Naive thymus-derived CD4-positive, alpha-beta T cell (primary cell): ENCODE measurements around the gene CNOT4. TPM values are rescaled to one million over a fixed set of nuclear protein-coding genes. Genes with fewer than 3 reads are reported as not detected.

Source experiments
- ATAC-seq: fragments of 150-1000 bp; cut with Tn5 transposase; 2 replicates; pipeline ENCODE4 v1.10.0; 2021; ENCODE audit warnings: mild to moderate bottlenecking, moderate library complexity
- CTCF ChIA-PET: fragments of 350-600 bp; sonication (Branson Sonifier 250); formaldehyde crosslinking; loops from one replicate; lab custom pipeline; 2021; ENCODE audit warnings: antibody characterized with exemption; lab: Charles Lee
- POLR2A ChIA-PET: fragments of 350-600 bp; sonication (Branson Sonifier 250); formaldehyde crosslinking; loops from one replicate; lab custom pipeline; 2021; ENCODE audit warnings: antibody characterized with exemption, inconsistent platforms; lab: Charles Lee
- DNase-seq, 9 donors: peaks; one replicate each; pipeline versions ENCODE4 v3.0.0 to v3.0.0-alpha.2; 2020 to 2022; ENCODE audit warnings: mixed read lengths in 1 of 9
- H3K27ac ChIP-seq: one replicate; pipeline ENCODE4 v1.7.0; 2013; ENCODE audit warnings: mild to moderate bottlenecking, low read depth, low read length, moderate library complexity
- H3K27me3 ChIP-seq, 2 donors: one replicate each; pipeline ENCODE4 v1.7.0; 2013; ENCODE audit warnings: low read length in 2 of 2, mild to moderate bottlenecking in 2 of 2, moderate library complexity in 2 of 2; ENCODE audit not compliant: control insufficient read depth in 2 of 2, insufficient read depth in 2 of 2
- H3K36me3 ChIP-seq, 3 experiments: 1 replicate in 2 of 3; 2 replicates in 1 of 3; pipeline ENCODE4 v1.7.0; 2013; ENCODE audit warnings: low read length in 3 of 3, mild to moderate bottlenecking in 3 of 3, moderate library complexity in 1 of 3; ENCODE audit not compliant: insufficient read depth in 3 of 3, control insufficient read depth in 2 of 3
- H3K4me1 ChIP-seq, 2 donors: one replicate each; pipeline ENCODE4 v1.7.0; 2013; ENCODE audit warnings: low read length in 2 of 2, mild to moderate bottlenecking in 2 of 2, moderate library complexity in 1 of 2; ENCODE audit not compliant: control insufficient read depth in 2 of 2, insufficient read depth in 2 of 2
- H3K4me3 ChIP-seq: 2 replicates; pipeline ENCODE4 v1.7.0; 2013; ENCODE audit warnings: mild to moderate bottlenecking, low read length
- H3K9me3 ChIP-seq, 3 experiments: 1 replicate in 2 of 3; 2 replicates in 1 of 3; pipeline ENCODE4 v1.7.0; 2013; ENCODE audit warnings: low read length in 3 of 3; ENCODE audit not compliant: control insufficient read depth in 2 of 3
- H3K27ac Mint-ChIP-seq, 9 donors: one replicate each; pipeline ENCODE4 v1.8.0; 2020 to 2022; ENCODE audit warnings: mixed read lengths in 9 of 9, mild to moderate bottlenecking in 8 of 9, moderate library complexity in 5 of 9, inconsistent platforms in 2 of 9
- H3K27me3 Mint-ChIP-seq, 5 donors: one replicate each; pipeline ENCODE4 v1.8.0; 2021 to 2022; ENCODE audit warnings: mixed read lengths in 5 of 5, mild to moderate bottlenecking in 1 of 5
- H3K36me3 Mint-ChIP-seq, 5 donors: one replicate each; pipeline ENCODE4 v1.8.0; 2020 to 2022; ENCODE audit warnings: mixed read lengths in 5 of 5, mild to moderate bottlenecking in 3 of 5, inconsistent platforms in 1 of 5
- H3K4me1 Mint-ChIP-seq, 7 donors: one replicate each; pipeline ENCODE4 v1.8.0; 2020 to 2022; ENCODE audit warnings: mixed read lengths in 7 of 7, mild to moderate bottlenecking in 3 of 7, inconsistent platforms in 1 of 7
- H3K4me3 Mint-ChIP-seq, 10 donors: one replicate each; pipeline ENCODE4 v1.8.0; 2020 to 2022; ENCODE audit warnings: mild to moderate bottlenecking in 10 of 10, mixed read lengths in 10 of 10, moderate library complexity in 6 of 10, inconsistent platforms in 2 of 10
- H3K9me3 Mint-ChIP-seq, 11 donors: one replicate each; pipeline ENCODE4 v1.8.0; 2020 to 2022; ENCODE audit warnings: mixed read lengths in 11 of 11, mild to moderate bottlenecking in 4 of 11, inconsistent platforms in 1 of 11, moderate library complexity in 1 of 11
- intact Hi-C, 2 donors: fragments of 100-400 bp; cut with micrococcal nuclease; formaldehyde crosslinking; loops; one replicate each; pipeline ENCODE4 v1.15.1; 2023
- polyA plus RNA-seq, 2 donors: library from polyadenylated mRNA; unstranded; fragments of 300-500 nt; fragmentation: Illumina TruSeq; gene quantifications; one replicate each; pipeline ENCODE4 v1.2.3, GENCODE V29; 2021
- total RNA-seq, 6 experiments: library from RNA in 5 of 6; stranded (reverse) in 5 of 6; gene quantifications; 1 replicate in 5 of 6; 2 replicates in 1 of 6; pipeline ENCODE4 v1.2.3 and lab custom pipeline; 2021 to 2026

Gene CNOT4
- total and polyA plus RNA-seq, 7 experiments from 2014 or later, result 15.5 to 39.4 (median 36.3) TPM

DNA sequence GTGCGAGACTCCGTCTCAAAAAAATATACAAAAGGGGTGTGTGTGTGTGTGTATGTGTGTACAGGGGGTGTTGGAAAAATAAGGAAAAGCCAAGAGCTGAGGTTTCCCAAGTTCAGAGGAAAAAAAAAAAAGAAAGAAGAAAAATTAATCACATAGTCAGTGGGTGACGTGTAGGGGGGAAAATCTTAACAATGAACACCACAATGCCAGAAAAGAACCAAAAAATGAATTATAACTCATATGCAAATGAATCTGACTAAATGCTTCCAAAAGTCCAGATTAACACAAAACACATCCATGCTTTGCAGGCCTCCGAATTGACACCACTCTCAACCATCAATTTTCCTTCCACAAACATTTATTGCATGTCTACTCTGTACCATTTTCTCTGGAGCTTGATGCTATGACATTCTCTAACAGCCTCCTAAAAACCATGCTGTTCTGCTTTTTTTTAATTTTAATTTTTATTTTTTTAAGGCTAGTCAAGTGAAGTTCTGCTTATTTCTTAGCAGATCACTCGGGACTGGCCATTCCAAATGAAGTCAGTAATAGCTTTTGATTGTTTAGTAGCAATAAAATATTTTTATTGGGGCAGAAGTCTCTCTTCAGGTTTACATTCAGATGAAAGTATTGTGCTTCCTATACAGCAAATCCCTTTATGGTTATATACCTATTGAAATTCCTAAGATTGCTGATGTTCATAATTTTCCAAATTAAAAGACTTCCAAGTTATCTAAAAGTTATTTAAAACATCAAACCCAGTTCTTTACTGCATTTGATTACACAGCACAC, 133.8 kb downstream of the CNOT4 start:
- Histone ChIP-seq H3K27ac (no peak overlapping the region), H3K27me3 (no peaks in the 10 kb centered on the region), H3K4me1 (no peaks in the 10 kb centered on the region), H3K36me3 (no peaks in the 10 kb centered on the region), H3K9me3 (no peaks in the 10 kb centered on the region), H3K4me3 (no peak overlapping the region)
- Mint-ChIP-seq H3K4me1 (peaks cover 0 to 21% (median 4%) of the 10 kb centered on the region in 7 donors), H3K27me3 (no peaks in the 10 kb centered on the region), H3K9me3 (no peaks in the 10 kb centered on the region), H3K36me3 (peaks cover 0 to 15% (median 7%) of the 10 kb centered on the region in 5 donors), H3K27ac (peak overlapping the region in 1 of 9 donors; percentile 0), H3K4me3 (no peak overlapping the region)
- ChIA-PET POLR2A (no interaction called here), CTCF (no interaction called here)
- DNase-seq, result no peak
- intact Hi-C loops, result no loop called here
- ATAC-seq, result no peak

DNA sequence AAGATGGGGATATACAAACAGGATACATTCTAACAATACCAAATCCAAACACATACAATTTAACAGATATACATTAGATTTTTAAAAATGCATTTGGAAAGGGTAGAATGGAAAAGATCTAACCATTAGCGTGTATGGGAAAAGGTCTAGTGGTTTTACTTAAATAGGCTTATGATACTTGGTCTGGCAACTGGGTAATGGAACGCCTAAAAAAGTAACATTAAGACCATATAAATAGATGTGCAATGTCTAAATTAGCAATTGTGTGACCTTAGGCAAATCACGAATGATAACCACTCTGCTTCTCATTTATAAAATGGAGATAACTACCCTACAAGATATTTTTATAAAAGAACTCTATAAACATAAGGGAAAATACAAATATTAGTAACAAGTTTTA, 135.2 kb downstream of the CNOT4 start:
- H3K9me3 Mint-ChIP-seq, result no peaks in the 10 kb centered on the region
- intact Hi-C loops, result no loop called here
- no peak overlapping the region for H3K4me3 Mint-ChIP-seq
- ATAC-seq, result no peak
- no peak overlapping the region for H3K27ac Mint-ChIP-seq
- no peaks in the 10 kb centered on the region for H3K36me3 ChIP-seq
- H3K27me3 ChIP-seq, result no peaks in the 10 kb centered on the region
- H3K4me1 ChIP-seq, result no peaks in the 10 kb centered on the region
- H3K9me3 ChIP-seq, result no peaks in the 10 kb centered on the region
- H3K27me3 Mint-ChIP-seq, result no peaks in the 10 kb centered on the region
- POLR2A ChIA-PET, result no interaction called here
- H3K4me3 ChIP-seq, result no peak overlapping the region
- peaks cover 0 to 28% (median 8%) of the 10 kb centered on the region in 7 donors for H3K4me1 Mint-ChIP-seq
- H3K36me3 Mint-ChIP-seq, result peaks cover 0 to 25% (median 10%) of the 10 kb centered on the region in 5 donors
- H3K27ac ChIP-seq, result no peak overlapping the region
- DNase-seq, result no peak
- CTCF ChIA-PET, result no interaction called here

GRCh38 chr7:135372222-135372621, 137.7 kb downstream of the CNOT4 start:
- DNase-seq, result no peak
- Histone ChIP-seq H3K4me3 (no peak overlapping the region), H3K36me3 (no peaks in the 10 kb centered on the region), H3K27me3 (no peaks in the 10 kb centered on the region), H3K27ac (no peak overlapping the region), H3K4me1 (no peaks in the 10 kb centered on the region), H3K9me3 (no peaks in the 10 kb centered on the region)
- Mint-ChIP-seq H3K9me3 (no peaks in the 10 kb centered on the region), H3K4me3 (no peak overlapping the region), H3K27ac (no peak overlapping the region), H3K4me1 (peaks cover 0 to 28% (median 10%) of the 10 kb centered on the region in 7 donors), H3K36me3 (peaks cover 0 to 25% (median 10%) of the 10 kb centered on the region in 5 donors), H3K27me3 (no peaks in the 10 kb centered on the region)
- no peak for ATAC-seq
- CTCF ChIA-PET, result no interaction called here
- POLR2A ChIA-PET, result no interaction called here
- intact Hi-C loops, result no loop called here

DNA sequence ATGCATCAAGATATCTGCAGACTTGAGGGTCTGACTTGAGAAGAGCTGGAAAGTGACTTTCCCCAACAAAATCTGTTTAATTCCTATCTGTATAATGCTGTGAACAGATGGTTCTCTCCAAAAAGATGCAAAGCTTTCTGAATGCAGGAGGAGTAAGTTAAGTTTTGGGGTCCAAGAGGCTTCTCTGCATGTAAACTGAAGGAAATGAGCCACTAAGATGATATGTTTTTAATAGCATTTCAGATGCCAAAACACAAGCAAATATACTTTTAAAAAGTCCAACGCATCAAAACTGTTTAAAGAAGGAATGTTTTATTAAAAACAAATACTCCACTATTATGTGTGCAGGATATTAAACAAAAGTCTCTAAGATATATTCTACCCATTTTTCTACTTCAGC, 139.2 kb downstream of the CNOT4 start:
- Histone ChIP-seq H3K27me3 (no peaks in the 10 kb centered on the region), H3K9me3 (no peaks in the 10 kb centered on the region), H3K4me3 (no peak overlapping the region), H3K4me1 (no peaks in the 10 kb centered on the region), H3K27ac (no peak overlapping the region), H3K36me3 (no peaks in the 10 kb centered on the region)
- POLR2A ChIA-PET, result no interaction called here
- ATAC-seq, result no peak
- Mint-ChIP-seq H3K27me3 (no peaks in the 10 kb centered on the region), H3K36me3 (peaks cover 0 to 25% (median 10%) of the 10 kb centered on the region in 5 donors), H3K9me3 (no peaks in the 10 kb centered on the region), H3K27ac (no peak overlapping the region), H3K4me1 (peaks cover 0 to 28% (median 10%) of the 10 kb centered on the region in 7 donors), H3K4me3 (no peak overlapping the region)
- CTCF ChIA-PET, result no interaction called here
- no peak for DNase-seq
- intact Hi-C loops, result no loop called here

DNA sequence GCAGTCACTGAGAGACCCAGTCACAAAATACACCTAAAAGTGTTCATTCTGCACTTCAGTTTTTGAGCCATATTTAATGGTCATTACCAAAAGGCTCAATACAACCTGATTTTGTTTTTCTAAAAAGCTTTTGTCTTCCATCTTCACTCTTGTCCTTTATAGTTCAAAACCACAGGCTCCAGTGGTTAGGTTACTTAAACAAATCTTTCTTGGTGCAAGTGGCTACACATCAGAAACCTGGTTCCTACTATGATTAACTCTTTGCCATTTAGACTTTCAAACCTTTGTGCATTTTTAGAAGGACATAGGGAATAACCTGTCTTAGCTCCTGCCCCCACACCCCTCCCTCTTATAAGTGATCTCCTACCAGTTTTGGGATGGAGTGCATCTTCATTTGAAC, 140.5 kb downstream of the CNOT4 start:
- H3K4me3 ChIP-seq, result no peak overlapping the region
- no peaks in the 10 kb centered on the region for H3K9me3 ChIP-seq
- intact Hi-C loops, result no loop called here
- Mint-ChIP-seq H3K27me3 (no peaks in the 10 kb centered on the region), H3K4me3 (no peak overlapping the region), H3K9me3 (no peaks in the 10 kb centered on the region), H3K36me3 (peaks cover 0 to 25% (median 14%) of the 10 kb centered on the region in 5 donors), H3K27ac (peak overlapping the region in 1 of 9 donors; percentile 33), H3K4me1 (peaks cover 0 to 28% (median 10%) of the 10 kb centered on the region in 7 donors)
- DNase-seq, result no peak
- no peaks in the 10 kb centered on the region for H3K4me1 ChIP-seq
- ChIA-PET CTCF (no interaction called here), POLR2A (no interaction called here)
- ATAC-seq, result no peak
- H3K27ac ChIP-seq, result no peak overlapping the region
- H3K27me3 ChIP-seq, result no peaks in the 10 kb centered on the region
- H3K36me3 ChIP-seq, result no peaks in the 10 kb centered on the region

DNA sequence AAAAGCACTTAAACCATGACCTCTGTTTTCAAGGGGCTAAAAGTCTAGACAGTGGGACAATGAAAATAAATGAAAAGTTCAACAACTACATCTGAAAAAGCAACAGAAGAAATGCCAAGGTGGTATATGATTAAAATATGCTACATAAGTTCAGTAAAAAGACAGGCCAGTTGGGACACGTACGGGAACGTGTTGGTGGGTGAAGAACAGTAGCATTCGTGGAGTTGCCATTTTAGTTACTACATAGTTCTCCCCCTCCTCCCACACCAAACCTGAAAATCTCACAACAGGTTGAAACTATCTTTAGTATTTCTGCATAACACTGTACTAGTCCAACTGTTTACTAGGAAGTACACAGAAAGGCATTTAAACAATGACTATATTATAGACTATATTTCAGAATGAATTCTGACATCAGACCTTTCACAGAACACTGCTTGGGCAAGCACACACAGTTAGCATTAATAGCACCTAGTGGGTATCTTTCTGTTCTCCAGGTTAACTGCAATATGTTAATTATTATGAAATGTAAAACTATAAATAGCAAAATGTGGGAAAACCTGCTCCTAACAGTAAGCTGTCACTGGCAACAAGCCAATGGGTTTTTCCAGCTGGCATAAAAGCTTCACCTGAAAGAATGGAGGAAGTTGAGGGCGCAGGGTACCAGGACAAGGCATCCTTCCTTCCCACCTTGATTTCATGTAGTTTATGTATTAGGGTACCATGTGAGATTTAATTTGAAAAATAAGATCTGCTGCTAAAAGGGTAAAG, 141.3 kb downstream of the CNOT4 start:
- H3K36me3 Mint-ChIP-seq, result peaks cover under 1 to 30% (median 15%) of the 10 kb centered on the region in 5 donors
- POLR2A ChIA-PET, result no interaction called here
- ATAC-seq (no peak), DNase-seq (no peak)
- CTCF ChIA-PET, result no interaction called here
- H3K27ac Mint-ChIP-seq, result peak overlapping the region in 1 of 9 donors; percentile 51
- H3K9me3 Mint-ChIP-seq, result no peaks in the 10 kb centered on the region
- H3K9me3 ChIP-seq, result no peaks in the 10 kb centered on the region
- H3K36me3 ChIP-seq, result peaks cover 0 to 7% (median 0%) of the 10 kb centered on the region in 3 experiments
- H3K4me3 ChIP-seq, result no peak overlapping the region
- H3K27me3 Mint-ChIP-seq, result no peaks in the 10 kb centered on the region
- no peaks in the 10 kb centered on the region for H3K4me1 ChIP-seq
- H3K4me3 Mint-ChIP-seq, result no peak overlapping the region
- intact Hi-C loops, result no loop called here
- H3K4me1 Mint-ChIP-seq, result peaks cover 0 to 23% (median 10%) of the 10 kb centered on the region in 7 donors
- no peaks in the 10 kb centered on the region for H3K27me3 ChIP-seq
- H3K27ac ChIP-seq, result no peak overlapping the region
